Effector CD8-positive, alpha-beta T cell (primary cell): ENCODE measurements around the gene ARFGAP3.

Experiments used
- DNase-seq: peaks from one replicate; lab custom pipeline; 2025; lab: John Stamatoyannopoulos, UW

The ARFGAP3 gene

DNA sequence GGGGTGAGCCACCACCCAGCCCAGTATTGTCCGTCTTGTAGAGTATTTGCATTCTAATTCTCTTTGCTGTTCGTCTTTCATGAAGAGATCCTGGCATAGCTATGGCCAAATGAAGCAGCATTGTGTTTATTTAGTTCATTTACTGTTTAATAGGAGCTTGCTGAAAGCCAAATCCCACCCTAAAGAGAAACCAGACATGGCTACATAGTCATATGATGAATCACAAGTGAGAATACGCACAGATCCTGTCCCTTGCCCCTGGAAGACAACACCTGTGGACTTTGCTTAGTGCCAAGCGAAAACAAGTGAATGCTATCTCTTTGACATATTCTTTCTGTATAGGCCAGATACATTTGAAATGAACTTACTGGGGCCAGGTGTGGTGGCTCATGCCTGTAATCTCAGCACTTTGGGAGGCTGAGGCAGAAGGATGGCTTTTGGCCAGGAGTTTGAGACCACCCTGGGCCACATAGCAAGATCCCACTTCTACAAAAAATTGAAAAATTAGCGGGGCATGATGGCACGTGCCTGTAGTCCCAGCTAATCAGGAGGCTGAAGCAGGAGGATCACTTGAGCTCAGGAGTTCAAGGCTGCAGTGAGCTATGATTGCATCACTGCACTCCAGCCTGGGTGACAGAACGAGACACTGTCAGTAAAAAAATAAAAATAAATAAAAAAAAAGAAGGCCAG, 5.1 kb upstream of the ARFGAP3 start:
- DNase-seq = no peak

DNA sequence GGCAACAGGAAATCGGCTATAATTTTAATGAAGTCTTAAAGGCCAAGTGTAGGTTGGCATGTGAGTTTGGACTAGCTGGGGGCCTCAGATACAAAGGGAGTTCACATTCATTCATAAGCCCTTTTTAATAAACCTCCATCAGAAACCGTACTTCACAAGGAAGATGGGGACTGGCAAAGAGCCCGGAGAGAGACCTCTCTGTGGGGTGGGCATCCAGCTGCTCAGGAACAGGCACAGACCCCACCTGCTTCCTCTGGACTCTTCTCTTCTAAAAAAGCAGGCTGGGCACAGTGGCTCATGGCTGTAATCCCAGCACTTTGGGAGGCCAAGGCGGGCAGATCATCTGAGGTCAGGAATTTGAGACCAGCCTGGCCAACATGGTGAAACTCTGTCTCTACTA, 3.9 kb upstream of the ARFGAP3 start:
- DNase-seq = no peak

DNA sequence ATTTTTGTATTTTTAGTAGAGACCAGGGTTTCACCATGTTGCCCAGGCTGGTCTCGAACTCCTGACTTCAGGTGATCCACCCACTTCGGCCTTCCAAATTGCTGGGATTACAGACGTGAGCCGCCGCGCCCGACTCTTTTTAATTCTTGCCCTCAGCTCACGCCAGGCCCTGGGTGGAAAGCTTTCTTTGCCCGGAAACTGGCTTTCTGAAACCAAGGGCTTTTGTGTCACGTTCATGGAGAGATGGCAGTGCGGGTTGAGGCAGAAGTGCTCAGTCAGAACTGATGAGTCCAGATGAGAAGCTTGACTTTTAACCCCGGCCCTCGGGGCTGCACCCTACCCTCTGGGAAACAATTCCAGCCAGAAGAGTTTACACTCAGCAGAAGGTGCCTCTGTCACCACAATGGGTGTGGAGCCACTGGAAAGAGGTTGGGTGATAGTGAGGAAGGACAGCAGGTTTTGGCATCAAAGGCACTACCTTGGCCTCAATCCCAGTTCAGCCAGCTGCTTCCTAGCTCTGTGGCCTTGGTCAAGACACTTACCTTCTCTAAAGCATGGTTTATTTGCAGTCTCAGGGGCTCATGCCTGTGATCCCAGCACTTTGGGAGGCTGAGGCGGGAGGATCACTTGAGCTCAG, 890 bp upstream of the ARFGAP3 start:
- no peak for DNase-seq

DNA sequence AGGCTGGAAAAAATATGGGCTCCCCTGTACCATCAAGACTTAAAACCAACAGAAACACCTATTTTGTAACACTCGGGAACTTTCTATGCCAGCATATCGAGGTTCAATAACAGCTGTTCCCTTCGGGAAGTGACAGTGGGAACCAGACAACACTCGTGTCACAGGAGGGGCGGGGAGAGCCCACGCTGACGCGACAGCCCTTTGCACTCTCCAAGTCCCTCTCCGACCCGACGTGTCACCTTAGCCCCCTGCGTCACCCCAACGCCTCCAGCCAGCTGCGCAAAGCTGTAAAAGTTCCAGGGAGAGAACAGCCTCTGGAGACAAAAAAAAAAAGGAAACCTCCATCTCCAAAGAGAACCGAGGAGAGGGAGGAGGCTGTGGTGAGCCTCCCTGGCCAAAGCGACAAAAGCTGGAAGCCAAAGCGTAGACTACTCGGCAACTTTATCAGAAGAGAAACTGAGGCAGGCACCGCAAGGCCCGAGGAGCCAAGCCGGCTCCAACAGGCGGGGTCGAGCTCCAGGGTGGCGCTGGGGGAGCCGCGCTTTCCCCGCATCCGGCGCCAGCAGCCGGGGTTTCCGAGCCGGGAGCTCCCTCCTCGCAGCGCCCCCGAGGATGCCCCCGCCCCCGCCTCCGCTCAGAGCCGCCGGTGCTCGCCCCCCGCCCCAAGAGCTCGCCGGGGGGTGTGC, 751 bp downstream of the ARFGAP3 start:
- DNase-seq = peak; percentile 56

DNA sequence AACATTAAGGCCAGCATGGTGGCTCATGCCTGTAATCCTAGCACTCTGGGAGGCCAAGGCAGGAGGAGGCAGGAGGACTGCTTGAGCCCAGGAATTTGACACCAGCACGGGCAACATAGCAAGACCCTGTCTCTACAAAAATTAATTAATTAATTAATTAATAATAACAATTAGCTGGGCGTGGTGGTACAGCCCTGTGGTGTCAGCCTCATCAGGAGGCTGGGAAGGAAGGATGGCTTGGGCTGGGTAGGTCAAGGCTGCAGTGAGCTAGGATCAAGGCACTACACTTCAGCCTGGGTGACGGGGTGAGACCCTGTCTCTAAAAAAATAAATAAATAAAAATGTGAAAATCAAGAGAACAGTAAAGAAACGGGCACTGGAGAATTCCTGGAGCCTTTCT, 1.4 kb downstream of the ARFGAP3 start:
- no peak for DNase-seq

DNA sequence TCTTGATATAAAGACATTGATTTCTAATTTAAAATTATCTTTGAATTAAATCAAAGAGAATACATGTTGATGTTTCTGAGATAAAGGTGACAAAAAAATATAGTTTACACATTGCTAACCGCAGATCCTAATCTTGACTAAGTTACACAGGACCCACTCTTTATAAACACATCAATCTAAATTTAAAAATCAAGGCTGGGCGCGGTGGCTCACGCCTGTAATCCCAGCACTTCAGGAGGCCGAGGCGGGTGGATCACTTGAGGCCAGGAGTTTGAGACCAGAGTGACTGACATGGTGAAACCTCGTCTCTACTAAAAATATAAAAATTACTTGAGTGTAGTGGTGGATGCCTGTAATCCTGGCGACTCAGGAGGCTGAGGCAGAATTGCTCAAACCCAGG, 1.9 kb downstream of the ARFGAP3 start:
- DNase-seq = no peak

- no peak for DNase-seq
Observed at GRCh38 chr22:42848941-42849550, 8.0 kb downstream of the ARFGAP3 start.

DNA sequence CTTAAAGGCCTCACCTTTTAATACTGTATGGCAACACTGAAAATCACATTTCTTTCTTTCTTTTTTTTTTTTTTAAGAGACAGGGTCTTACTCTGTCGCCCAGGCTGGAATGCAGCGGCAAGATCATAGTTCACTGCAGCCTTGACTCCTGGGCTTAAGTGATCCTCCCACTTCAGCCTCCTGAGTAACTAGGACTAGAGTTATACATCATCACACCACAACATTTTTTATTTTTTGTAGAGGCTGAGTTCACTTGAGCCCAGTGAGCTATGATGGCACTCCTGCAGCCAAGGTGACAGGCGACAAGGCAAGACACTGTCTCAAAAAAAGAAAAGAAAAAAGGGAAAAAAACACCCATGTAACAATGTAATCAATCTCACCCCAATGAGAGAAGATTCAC, 10.0 kb downstream of the ARFGAP3 start:
- DNase-seq = no peak

DNA sequence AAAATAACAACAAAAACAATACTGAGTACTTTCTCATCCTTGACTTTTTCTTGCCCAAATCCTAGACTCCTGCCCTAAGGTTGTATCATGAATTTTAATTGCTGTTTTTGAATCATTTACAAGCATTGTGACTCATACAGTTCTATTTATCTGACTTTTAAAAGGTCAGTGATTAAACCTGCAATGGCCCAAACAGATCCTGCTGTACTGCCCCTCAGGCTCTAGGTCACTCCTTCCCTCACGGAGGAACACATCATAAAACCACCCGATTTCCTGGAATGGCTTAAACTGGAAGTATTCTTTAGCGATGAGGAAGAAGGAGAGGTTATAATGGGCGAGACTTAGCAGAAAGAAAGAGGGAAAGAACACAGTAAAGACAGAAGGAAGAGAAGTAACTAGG, 12.3 kb downstream of the ARFGAP3 start:
- DNase-seq = no peak

DNA sequence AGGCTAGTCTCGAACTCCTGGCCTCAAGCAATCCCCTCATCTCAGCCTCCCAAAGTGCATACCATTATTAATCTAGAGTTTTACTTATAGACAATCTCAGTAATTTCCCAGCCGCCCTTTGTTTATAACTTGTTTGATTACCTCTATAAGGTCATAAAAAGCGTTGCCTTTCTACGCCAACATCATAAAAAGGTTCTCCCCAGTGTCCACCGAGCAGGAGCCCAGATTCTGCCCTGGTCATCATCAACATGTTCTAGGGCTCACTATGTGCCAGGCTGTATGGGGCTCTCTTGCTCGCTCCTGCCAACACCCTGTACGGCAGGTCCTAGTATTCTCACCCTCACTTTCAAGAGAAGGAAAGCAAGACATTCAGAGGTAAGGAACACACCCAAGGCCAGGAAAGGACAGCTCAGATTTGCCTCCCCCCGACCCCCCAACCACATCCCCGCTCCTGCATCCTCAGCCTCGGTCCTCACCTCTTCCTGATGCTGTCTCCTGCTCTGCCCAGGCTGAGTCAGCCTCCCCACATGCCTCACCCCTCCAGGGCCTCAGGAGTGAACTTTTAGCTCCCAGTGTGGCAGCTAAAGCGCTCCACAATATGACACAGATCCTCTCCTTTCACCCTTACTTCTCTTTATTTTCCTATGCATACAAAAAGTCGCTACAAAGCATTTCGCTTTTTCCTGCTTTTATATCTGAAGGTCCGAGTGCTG, 14.3 kb downstream of the ARFGAP3 start:
- DNase-seq = no peak

DNA sequence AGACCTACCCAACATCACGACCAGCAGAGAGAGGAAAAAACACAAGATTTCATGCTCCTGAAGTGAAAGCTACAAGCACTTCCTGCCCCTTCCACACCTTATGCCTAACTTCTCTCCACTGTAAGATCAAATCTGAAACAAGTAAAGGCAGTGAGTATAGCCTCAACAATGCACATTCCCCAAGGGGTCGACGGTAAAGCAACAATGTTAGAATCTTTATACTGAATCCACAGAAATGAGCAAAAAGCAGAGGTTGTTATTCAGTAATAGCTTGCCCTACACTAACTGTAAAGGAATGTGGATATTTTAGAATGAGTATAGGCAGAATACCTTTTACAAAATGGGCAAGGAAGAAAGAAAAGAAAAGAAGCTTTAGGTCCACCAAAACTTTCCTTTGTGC, 15.6 kb downstream of the ARFGAP3 start:
- DNase-seq = no peak

GRCh38 chr22:42837556-42837955, 19.5 kb downstream of the ARFGAP3 start:
- no peak for DNase-seq

GRCh38 chr22:42836026-42836425, 21.0 kb downstream of the ARFGAP3 start:
- DNase-seq = no peak

DNA sequence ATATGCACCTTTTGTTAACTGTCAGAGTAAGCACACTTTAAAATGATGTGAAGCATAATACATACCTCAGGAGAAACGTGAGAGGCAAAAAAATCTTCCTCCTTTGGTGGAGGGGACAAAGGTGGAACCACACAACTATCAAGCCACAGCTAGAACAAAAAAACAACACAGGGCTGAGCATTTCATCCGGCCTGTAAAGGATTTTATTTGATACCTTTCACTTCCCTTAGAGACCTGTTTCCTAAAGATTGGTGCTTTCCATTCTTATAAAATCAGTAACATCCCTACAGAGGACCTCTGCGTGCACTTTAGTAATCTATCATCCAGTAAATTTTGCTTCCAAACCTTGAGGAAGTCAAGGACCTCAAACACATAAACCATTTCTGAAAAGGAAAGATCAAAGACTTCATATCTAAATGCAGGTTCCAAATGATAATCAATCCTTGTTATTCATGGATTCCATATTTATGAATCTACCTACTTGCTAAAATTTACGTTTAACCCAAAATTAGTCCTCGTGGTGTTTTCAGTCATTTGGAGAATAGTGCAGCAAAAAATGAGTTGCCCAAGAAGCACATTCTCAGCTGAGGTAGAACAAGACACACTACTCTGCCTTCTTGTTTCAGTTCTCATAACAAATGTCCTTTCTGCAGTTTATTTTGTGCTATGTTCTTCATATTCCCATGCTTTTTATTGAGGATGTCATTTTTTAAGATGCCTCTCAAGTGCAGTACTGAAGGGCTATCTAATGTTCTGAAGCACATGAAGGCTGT, 22.7 kb downstream of the ARFGAP3 start:
- DNase-seq = no peak

DNA sequence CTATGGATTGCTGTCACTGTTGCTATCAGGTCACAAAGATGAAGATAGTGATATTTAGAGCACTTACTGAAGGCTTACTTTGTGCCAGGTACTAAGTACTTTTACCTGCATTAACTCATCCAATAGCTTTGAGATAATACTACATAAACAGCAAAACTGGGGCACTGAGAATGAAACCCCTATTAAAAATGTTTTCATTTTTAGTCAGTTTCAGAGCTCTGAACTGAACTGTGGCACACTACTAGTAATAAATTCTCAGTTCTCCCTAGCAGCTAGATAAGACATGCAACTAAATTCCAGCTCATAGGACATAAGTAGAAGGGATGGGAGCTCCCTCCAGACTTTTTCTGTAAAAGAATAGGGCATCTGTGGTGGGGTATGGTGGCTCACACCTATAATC, 24.0 kb downstream of the ARFGAP3 start:
- DNase-seq = no peak

DNA sequence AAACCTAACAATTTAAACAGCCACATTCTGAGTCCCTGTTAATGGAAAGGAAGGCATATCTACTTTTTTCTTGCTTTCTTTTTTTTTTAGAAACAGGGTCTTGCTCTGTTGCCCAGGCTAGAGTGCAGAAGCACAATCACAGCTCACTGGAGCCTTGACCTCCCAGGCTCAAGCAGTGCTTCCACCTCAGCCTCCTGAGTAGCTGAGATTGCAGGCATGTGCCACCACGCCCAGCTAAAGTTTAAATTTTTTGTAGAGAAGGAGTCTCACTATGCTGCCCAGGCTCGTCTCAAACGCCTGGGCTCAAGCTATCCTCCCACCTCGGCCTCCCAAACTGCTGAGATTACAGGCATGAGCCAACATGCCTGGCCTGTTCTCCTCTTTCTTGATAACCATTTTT, 25.4 kb downstream of the ARFGAP3 start:
- no peak for DNase-seq

DNA sequence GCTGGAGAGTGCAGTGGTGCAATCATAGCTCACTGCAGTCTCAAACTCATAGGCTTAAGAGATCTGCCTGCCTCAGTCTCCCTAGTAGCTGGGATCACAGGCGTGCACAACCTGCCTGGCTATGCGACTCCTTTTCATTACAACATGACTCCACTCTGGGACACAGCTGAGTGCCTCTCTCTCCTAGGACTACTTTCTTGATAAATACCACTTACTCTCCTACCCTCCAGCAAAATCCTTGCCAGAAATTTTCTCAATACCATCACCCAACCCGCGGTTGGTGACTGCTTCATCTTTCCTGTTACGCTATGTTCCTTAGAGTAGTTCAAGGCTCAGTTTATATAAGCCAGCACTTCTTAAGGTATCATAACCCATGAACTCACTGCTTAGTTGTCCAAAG, 26.9 kb downstream of the ARFGAP3 start:
- DNase-seq = no peak

- no peak for DNase-seq
Observed at GRCh38 chr22:42829302-42829701, 27.8 kb downstream of the ARFGAP3 start.

- no peak for DNase-seq
Observed at GRCh38 chr22:42825796-42826195, 31.3 kb downstream of the ARFGAP3 start.

DNA sequence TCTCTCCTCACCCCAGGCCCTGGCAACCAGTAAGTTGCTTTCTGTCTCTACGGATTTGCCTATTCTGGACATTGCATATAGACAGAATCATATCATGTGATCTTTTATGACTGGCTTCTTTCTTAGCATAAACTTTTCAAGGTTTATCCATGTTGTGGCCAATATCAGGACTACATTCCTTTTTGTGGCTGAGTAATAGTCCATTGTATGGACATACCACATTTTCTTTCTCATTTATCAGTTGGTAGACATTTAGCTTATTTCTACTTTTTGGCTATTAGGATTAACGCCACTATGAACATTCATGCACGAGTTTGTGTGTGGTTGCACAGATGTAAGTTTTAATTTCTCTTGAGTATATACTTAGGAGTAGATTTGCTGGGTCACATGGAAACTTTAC, 35.7 kb downstream of the ARFGAP3 start:
- DNase-seq = no peak

DNA sequence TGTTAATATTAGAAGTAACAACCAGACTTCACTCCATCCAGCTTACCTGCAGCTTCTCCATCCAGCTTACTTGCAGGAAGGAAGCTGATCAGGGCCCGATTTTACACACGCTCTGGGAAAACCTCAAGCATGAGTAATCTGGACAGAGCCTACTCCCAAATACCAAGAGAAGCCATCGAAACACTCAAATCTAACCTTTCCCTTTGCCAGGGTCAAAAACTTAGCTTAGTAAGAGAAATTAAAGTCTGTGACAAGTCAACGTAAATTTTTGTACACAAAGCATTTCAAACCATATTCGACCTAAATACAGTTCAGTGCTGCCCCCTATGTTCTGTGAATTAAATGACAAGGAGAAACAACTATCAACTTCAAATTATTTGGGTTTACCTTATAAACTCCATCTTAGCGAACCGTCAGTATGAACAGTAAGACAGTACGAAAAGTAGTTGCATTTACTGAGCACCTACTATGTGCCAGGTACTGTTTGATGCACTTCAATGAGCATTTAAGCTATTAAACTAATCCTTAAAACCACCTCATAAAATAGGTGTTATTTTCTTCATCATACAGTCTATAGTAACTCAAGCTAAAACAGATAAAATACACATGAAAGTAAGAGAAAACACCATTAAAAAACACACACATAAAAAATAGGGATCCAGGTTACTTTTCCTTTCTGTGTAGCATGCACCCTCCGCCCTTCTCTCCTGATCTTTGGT, 36.9 kb downstream of the ARFGAP3 start:
- no peak for DNase-seq
